SK-N-MC (cell line): ENCODE measurements around the gene GRIA1.

Experiments
- EZH2 ChIP-seq: fragments of 200-600 bp; sonication (generic); IDR thresholded peaks from one replicate; pipeline ENCODE4 v1.6.1; 2017; ENCODE audit warnings: antibody characterized with exemption
- POLR2AphosphoS5 ChIP-seq: IDR thresholded peaks from 2 replicates; pipeline ENCODE4 v1.6.1; 2012; ENCODE audit warnings: mild to moderate bottlenecking, low read depth, low read length, borderline replicate concordance

DNA sequence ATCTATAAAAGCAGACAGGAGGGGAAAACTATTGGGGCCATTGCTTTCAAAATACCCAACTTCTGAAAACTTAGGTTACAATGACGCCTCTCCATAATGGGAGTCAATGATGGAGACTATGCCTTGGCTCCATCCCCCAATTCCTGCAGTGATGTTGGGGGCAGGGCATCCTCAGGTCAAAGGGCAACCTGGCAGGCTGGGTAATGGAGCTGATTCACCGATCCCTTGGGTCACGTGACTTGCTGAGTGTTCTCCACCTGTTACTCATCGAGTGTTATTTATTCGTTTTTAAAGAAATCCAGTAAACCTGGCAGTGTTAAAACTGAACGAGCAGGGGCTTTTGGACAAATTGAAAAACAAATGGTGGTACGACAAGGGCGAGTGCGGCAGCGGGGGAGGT is 303.9 kb downstream of the GRIA1 start:
- no peak for TF ChIP-seq EZH2
- no peak for TF ChIP-seq POLR2AphosphoS5
